Body of pancreas (tissue), 4 donors: ENCODE data around the gene COL3A1.

Experiments
- POLR2A ChIP-seq, 3 donors: fragments of 450-650 bp; IDR thresholded peaks; one replicate each; pipeline ENCODE4 v1.6.1; 2016; ENCODE audit warnings: antibody characterized with exemption in 3 of 3, mild to moderate bottlenecking in 2 of 3
- TF ChIP-seq, protein P1 (sequence below), 7 experiments: fragments of 450-650 bp in 4 of 7; fragments of 200-600 bp in 3 of 7; sonication (generic) in 3 of 7; IDR thresholded peaks; one replicate each; pipeline ENCODE4 v1.5.1; 2016 to 2019; ENCODE audit warnings: antibody characterized with exemption in 7 of 7

DNA sequence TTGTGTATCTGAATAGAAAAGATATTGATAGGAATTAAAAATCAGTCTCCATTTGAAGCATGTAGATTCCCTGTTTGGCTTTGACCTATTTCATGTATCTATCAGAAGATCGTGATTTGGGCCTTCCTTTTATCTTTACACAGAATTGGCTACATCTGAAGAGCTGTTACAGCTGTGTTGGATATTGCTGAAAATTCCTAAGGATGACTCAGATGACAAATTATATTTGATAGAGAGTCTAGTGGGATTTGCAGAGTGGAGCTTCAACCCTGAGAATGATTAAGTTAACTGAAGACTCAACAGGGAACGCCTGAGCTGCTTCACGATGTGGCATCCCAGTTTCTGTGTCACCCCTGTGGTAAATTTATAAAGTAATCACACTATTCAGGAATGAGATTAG, 4.9 kb upstream of the COL3A1 start:
- TF ChIP-seq, protein P1, sequence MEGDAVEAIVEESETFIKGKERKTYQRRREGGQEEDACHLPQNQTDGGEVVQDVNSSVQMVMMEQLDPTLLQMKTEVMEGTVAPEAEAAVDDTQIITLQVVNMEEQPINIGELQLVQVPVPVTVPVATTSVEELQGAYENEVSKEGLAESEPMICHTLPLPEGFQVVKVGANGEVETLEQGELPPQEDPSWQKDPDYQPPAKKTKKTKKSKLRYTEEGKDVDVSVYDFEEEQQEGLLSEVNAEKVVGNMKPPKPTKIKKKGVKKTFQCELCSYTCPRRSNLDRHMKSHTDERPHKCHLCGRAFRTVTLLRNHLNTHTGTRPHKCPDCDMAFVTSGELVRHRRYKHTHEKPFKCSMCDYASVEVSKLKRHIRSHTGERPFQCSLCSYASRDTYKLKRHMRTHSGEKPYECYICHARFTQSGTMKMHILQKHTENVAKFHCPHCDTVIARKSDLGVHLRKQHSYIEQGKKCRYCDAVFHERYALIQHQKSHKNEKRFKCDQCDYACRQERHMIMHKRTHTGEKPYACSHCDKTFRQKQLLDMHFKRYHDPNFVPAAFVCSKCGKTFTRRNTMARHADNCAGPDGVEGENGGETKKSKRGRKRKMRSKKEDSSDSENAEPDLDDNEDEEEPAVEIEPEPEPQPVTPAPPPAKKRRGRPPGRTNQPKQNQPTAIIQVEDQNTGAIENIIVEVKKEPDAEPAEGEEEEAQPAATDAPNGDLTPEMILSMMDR (IDR thresholded peaks at IDR 0.05): no peak
- TF ChIP-seq POLR2A (IDR thresholded peaks at IDR 0.05): no peak
